ENCODE results near the gene PCDHB4.
"Not testable (repeated sequence)": the region's sequence is repeated elsewhere in the genome, so short reads cannot be mapped to it uniquely, and the experiment has no call there.

Gene PCDHB4

GRCh38 chr5:141150224-141150992, 28.8 kb downstream of the PCDHB4 start:
- DNase-seq, result no peak

- DNase-seq, result no peak
These were observed 29.3 kb downstream of the PCDHB4 start for GRCh38 chr5:141150993-141151325.

GRCh38 chr5:141151632-141152031, 30.0 kb downstream of the PCDHB4 start:
- not testable (repeated sequence) for DNase-seq

GRCh38 chr5:141152096-141152495, 30.5 kb downstream of the PCDHB4 start:
- not testable (repeated sequence) for DNase-seq

- DNase-seq, result no peak
These were observed 34.1 kb downstream of the PCDHB4 start for GRCh38 chr5:141155540-141156374.

- not testable (repeated sequence) for DNase-seq
These were observed 35.7 kb downstream of the PCDHB4 start for GRCh38 chr5:141157356-141157755.

- DNase-seq, result not testable (repeated sequence)
These were observed 36.3 kb downstream of the PCDHB4 start for GRCh38 chr5:141157901-141158300.

- DNase-seq, result no peak
These were observed 51.0 kb downstream of the PCDHB4 start, which contains the start of gene PCDHB7 for GRCh38 chr5:141172381-141173204. TSS of gene PCDHB7 (plus strand) at chr5:141172644. CDS start at chr5:141172836, 192 bp downstream.

GRCh38 chr5:141174291-141175104, 52.9 kb downstream of the PCDHB4 start:
- not testable (repeated sequence) for DNase-seq
